ENCODE measurements around the gene TNFAIP1. TPM values are rescaled to one million over a fixed set of nuclear protein-coding genes. Genes with fewer than 3 reads are reported as not detected.
A peak's percentile ranks its signal among the peaks of the same experiment; 100 is the strongest.

The TNFAIP1 gene
- total RNA-seq, 1 donor from 2014 or later = 75.0 TPM

DNA sequence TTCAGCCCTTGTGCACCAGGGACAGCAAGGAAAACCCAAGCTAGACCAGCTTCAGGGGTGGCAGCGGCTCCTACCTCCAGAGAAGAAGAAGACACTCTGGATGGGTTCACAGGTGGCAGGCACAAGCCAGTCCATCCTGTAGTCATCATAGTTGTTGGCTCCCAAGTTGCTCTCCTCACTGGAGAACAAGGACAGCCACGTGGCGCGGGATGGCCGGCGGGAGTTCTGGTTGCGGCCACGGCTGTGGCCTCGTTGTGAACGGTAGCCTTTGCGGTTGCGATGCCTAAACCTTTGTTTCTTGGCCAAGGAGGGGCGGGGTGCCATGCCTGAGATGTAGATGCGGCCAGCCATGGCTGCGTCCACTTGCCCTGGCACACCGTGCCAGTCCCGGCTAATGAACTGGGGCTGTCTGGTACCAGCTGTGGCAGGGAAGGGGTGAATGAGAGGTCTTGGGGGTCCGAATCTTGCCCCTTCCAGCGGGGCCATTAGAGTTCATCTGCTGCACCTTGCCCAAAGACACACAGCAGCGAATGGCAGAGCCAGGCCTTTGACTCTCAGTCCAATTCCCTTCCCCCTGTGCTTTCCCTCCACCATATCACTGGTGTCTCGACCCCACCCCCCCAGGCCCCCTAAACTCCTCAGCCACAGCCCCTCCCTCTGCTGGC lies 32.2 kb downstream of the TNFAIP1 start:
- ATAC-seq (no peak), DNase-seq (ENCODE audit: low spot score) (no peak)
- intact Hi-C loops (cut with DNase I) = no loop called here

DNA sequence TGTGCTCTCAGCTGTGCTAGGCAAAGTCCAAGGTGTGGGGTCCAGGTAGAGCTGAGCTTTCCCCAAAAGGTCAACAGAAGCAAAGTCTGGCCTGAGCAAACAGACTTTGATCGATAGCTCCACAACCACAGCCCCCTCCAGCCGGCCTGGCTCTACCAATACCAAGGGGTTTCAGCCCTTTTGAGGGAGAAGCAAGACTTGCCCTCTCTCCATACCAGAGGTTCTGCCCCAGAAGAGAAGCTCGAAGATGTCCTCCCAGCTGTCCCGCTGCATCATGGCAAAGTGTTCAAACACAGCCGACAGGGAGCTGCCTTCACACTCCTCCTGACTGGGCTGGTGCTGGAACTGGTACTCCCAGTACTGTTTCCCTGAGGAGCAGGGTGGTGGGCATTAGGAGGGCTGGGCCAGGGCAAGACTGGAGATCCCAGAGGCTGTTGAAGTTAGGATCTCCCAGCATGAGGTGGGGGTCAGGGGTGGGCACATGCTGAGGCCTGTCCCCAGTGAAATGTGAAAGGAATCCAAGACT lies 32.8 kb downstream of the TNFAIP1 start:
- ATAC-seq (no peak), DNase-seq (ENCODE audit: low spot score) (no peak)
- intact Hi-C loops (cut with DNase I) = no loop called here

DNA sequence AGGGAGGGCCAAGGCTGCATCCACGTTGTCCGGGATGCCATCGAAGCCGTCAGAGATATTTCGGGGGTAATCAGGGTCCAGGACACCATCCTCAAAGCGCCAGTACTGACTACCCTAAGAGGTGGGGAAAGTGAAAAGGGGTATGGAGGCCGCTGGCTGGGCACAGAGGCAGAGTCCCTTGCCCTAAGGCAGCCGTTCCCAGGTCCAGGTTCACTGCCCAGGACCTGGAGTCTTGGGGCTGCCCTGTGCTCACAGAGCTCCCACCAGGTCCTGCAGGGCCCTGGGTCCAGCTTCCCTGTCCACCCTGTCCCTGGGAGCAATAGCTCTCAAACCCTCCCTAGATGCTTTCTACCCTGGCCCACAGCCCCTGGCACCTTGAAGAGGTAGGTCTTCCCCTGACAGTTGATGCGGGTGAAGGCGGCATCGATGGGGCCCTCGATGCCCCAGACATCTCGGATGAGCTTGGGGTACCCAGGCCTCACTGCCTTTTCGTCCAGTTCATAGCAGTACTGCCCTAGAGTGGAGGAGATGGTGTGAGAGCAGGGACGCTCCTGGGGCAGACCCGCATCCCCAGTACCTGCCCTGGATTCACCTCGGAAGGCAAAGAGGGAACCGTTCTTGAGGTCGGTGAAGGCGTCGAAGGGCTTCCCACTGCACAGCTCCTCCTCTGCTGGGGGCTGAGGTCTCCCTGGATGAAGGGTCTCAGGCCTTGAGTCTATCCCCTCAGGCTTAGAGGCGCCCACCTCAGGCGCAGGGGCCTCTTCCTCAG lies 33.5 kb downstream of the TNFAIP1 start:
- intact Hi-C loops (cut with DNase I) = no loop called here
- ATAC-seq = no peak
- DNase-seq (ENCODE audit: low spot score) = no peak

DNA sequence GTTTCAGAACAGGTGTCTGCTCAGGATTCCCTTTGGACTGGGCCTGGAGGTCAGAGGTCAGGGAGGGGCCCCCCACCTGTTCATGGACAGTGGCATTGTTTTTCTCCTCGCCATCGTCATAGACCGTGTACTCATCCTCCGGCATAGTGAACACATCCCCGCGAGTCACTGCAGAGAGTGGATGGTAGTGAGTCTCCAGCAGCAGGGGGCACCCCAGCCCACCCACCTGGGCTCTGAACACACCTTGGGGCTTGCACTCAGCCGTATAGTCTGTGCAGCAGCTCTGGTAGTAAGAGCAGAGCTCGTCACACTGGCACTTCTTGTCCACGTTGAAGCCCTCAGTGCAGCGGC lies 34.1 kb downstream of the TNFAIP1 start:
- DNase-seq (ENCODE audit: low spot score) (no peak), ATAC-seq (no peak)
- intact Hi-C loops (cut with DNase I) = no loop called here

DNA sequence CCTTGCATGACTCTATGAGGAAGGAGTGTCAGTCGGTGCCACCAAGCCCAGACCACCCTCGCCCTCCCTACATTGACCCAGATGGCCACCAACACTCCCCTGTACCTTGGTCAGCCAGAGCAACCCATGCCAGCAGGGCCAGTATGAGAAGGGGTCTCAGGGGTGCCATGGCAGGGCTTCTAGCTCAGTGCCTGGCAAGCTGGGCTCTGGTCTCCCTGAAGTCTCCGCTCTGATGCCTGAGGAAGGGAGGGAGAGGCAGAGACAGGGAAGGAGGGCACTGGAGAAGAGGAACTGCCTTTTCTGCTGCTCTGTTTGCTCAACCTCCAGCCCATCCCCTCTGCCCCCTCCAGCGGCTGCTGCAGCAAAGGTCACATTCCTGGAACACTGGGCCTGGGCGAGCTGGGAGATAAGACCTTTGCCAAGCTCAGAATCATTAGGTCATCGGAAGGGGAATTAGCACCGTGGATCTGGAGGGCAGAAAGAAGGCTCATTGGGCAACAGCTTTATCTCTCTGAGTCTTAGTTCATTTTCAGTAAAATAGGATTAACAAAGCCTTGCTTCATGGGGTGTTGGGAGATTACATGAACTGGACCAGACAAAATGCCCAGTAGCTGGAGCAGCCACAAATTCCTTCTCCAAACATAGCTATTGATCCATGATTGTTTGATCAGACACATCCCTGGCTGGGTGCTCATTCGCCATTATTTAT lies 34.6 kb downstream of the TNFAIP1 start, which contains the start of gene VTN:
Gene VTN, minus strand, starts transcription at position 273 of the 709 bp plus-strand sequence. Its CDS starts 104 bp downstream, at position 169.
- ATAC-seq (peak; percentile 20), DNase-seq (ENCODE audit: low spot score) (no peak)
- intact Hi-C loops (cut with DNase I) = no loop called here

DNA sequence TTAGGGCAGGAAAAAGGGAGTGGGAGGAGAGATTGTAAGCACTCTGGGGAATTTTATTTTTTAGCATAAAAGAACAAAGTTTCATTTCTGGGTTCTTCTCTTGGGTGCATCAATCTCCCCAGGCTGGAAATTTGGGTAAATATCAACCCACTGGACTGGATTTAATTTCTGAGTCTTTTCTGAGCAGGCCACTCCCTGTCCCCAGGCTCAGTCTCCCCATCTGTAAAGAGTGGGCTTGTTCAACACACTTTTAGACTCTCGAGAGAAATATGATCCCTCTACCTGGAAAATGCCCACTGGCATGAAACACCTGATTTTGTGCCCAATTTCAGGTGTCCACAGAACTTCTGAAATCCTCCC lies 35.2 kb downstream of the TNFAIP1 start:
- intact Hi-C loops (cut with DNase I) = no loop called here
- no peak for DNase-seq (ENCODE audit: low spot score)
- ATAC-seq = no peak

DNA sequence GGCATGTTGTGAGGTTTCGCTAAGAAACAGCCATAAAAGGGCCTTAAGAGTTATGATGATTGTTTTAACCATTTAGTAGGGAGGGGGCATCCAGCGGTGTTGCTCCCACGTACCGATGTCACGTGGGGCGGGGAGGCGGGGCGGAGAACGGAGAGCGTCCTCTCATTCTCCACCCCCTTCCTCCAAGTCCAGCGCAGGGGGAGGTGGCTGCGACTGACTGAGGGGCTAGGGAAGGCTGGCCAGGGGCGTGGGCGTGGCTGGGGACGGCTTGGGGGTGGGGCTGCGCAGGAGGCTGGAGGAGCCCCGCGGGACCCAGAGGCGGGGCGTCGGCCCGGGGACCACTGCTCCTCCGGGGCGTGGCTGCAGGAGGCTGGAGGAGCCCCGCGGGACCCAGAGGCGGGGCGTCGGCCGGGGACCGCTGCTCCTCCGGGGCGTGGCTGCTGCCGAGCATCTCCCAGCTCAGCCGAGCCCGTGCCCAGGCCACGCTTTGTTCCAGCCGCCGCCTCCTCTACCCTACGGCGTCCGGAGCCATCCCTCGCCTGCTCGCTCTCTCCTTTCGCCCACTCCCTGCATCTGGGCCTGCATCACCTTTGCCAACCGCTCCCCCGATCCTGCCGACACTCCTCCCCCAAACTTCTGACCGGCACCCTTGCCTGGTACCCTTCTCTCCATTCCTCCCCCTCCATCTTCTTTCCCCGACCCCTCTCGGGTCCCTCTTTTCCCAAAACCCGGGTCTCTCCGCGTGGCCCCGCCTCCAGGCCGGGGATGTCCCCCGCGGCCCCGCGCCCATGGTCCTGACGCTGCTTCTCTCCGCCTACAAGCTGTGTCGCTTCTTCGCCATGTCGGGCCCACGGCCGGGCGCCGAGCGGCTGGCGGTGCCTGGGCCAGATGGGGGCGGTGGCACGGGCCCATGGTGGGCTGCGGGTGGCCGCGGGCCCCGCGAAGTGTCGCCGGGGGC lies 36.0 kb downstream of the TNFAIP1 start, which contains the start of gene SARM1:
Gene SARM1, plus strand, starts transcription at position 450 of the 958 bp plus-strand sequence. Its CDS starts 339 bp downstream, at position 789.
- DNase-seq (ENCODE audit: low spot score) (peak; percentile 89), ATAC-seq (peak; percentile 89)
- intact Hi-C loops (cut with DNase I) = no loop called here

DNA sequence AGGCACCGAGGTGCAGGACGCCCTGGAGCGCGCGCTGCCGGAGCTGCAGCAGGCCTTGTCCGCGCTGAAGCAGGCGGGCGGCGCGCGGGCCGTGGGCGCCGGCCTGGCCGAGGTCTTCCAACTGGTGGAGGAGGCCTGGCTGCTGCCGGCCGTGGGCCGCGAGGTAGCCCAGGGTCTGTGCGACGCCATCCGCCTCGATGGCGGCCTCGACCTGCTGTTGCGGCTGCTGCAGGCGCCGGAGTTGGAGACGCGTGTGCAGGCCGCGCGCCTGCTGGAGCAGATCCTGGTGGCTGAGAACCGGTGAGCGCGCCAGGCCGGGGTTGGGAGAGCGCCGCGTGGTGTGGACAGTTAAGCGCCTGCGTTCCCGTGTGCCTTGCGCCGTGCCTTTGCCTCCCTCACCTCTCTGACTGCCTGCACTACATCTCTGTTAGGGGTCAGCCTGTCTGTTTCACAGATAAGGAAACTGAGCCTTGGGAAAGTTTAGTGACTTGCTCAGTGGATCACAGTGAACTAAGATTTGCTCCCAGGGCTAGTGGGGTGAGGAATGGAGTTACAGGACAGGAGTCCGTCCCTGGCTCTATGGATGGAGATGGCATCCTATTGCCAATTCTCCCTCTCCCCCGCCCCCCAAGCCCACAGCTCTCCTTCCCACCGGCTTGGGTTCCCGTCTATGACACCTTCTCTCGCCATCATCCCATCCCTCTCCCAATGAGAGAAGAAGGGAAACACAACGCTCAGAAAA lies 36.8 kb downstream of the TNFAIP1 start:
- ATAC-seq (no peak), DNase-seq (ENCODE audit: low spot score) (no peak)
- intact Hi-C loops (cut with DNase I) = no loop called here

DNA sequence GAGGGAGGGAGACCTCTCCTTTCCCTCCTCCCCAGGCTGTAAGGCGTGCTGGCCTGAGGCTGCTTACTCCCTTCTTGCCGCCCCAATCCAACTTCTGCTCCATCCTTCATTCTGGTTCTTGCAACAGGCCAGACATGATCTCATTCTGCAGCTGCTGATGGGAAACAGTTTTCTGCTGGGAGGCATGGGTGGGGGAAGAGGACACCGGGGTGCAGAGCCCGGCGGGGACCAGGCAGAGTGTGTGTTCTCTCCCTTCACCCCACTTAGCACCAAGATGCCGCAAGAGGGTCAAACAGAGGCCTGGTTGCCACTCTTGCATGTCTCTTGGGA lies 37.3 kb downstream of the TNFAIP1 start:
- intact Hi-C loops (cut with DNase I) = no loop called here
- ATAC-seq (no peak), DNase-seq (ENCODE audit: low spot score) (no peak)

DNA sequence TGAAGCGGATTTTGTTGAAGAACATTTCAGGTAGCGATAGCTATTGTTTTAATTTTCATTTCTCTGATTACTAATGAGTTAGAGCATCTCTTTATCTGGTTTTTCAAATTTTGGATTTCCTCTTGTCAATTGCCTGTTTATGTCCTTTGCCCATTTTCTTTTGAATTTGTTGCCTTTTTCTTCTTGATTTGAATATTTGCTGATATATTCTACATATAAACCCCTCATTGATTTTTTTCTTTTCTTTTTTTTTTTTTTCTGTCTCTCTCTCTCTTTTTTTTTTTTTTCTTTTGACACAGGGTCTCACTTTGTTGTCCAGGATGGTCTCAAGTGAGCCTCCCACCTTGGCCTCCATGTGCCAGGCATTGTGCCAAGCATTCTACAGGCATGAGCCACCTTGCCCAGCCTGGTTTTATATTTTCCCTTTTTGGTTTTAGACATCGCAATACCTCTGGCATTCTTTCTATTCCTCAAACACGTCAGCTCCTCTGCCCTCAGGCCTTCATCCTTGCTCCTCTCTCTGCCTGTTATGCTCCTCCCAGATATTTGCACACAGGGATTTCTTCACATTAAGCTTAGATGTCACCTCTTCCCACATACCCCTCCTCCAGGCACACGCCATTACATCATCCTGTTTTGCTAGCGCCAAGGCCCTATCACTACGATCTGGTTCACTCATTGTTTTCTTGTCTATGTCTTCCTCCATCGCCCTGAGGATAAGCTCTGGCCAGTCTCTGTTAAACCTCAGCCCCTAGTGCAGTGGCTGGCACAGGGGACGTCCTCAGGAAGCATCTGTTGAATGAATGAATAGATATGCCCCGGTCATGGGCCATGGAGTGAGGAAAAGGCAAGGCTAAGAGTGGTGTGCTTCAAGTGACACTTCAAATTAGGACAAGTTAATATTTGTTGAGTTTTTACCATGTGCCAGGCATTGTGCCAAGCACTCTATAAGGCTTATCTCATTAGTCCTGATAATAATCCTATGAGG lies 44.5 kb downstream of the TNFAIP1 start:
- ATAC-seq (no peak), DNase-seq (ENCODE audit: low spot score) (no peak)

DNA sequence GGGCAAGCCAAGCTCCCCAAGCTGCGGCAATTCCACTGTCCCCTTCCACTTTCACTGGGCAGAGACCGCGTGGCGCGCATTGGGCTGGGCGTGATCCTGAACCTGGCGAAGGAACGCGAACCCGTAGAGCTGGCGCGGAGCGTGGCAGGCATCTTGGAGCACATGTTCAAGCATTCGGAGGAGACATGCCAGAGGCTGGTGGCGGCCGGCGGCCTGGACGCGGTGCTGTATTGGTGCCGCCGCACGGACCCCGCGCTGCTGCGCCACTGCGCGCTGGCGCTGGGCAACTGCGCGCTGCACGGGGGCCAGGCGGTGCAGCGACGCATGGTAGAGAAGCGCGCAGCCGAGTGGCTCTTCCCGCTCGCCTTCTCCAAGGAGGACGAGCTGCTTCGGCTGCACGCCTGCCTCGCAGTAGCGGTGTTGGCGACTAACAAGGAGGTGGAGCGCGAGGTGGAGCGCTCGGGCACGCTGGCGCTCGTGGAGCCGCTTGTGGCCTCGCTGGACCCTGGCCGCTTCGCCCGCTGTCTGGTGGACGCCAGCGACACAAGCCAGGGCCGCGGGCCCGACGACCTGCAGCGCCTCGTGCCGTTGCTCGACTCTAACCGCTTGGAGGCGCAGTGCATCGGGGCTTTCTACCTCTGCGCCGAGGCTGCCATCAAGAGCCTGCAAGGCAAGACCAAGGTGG lies 45.7 kb downstream of the TNFAIP1 start:
- DNase-seq (ENCODE audit: low spot score) (no peak), ATAC-seq (no peak)
- intact Hi-C loops (cut with DNase I) = no loop called here

More for the DNA sequence above, 44.5 kb downstream of the TNFAIP1 start:
- intact Hi-C loops (cut with DNase I) = no loop called here

DNA sequence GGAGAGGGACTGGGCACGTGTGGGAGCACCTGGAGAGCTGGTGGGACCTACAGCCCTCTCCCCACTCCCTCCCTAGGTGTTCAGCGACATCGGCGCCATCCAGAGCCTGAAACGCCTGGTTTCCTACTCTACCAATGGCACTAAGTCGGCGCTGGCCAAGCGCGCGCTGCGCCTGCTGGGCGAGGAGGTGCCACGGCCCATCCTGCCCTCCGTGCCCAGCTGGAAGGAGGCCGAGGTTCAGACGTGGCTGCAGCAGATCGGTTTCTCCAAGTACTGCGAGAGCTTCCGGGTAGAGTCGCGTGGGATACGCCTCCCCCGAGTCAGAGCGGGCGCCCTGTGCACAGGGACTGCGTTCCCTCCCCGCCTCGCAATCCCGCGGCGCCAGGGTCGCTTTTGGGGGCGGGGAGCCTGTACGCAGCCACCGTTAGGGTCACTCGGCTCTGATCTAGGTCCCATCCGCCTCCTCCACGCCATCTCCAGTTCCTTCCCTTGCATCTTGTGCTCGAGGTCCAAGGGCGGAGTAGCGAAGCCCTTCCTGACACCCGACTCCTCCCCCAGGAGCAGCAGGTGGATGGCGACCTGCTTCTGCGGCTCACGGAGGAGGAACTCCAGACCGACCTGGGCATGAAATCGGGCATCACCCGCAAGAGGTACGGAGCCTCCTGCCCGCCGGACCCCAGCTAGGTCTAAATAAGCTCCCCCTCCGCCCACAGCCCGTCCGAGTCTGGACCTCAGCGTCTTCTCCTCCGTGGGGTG lies 48.9 kb downstream of the TNFAIP1 start:
- intact Hi-C loops (cut with DNase I) = no loop called here
- ATAC-seq (peak; percentile 79), DNase-seq (ENCODE audit: low spot score) (no peak)

DNA sequence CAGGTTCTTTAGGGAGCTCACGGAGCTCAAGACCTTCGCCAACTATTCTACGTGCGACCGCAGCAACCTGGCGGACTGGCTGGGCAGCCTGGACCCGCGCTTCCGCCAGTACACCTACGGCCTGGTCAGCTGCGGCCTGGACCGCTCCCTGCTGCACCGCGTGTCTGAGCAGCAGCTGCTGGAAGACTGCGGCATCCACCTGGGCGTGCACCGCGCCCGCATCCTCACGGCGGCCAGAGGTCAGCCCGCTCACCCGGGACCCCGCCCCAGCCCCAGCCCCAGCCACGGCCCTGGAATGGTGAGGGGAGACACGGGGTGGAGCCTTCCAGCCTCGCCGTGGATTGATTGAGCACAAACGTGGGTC lies 49.5 kb downstream of the TNFAIP1 start:
- DNase-seq (ENCODE audit: low spot score) (no peak), ATAC-seq (no peak)
- intact Hi-C loops (cut with DNase I) = no loop called here

DNA sequence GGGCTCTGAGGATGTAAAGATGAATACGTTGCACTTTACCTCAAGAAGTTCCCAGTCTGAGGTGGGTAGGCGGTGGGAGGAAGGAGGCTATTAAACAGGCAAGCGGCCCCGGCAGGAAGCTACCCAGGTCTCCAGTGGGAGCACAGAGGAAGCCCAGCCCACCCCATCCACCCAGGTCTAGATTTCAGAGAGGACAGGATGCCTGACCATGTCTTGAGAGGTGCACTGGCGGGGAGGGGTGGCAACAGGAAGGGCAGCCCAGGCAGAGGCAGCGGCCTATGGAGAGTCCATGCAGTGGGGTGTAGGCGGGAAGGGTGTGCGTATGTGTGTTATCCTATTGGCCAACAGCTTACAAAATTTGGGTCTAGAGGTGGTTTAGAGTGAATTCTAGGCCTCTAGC lies 49.8 kb downstream of the TNFAIP1 start:
- intact Hi-C loops (cut with DNase I) = no loop called here
- DNase-seq (ENCODE audit: low spot score) = no peak
- no peak for ATAC-seq

DNA sequence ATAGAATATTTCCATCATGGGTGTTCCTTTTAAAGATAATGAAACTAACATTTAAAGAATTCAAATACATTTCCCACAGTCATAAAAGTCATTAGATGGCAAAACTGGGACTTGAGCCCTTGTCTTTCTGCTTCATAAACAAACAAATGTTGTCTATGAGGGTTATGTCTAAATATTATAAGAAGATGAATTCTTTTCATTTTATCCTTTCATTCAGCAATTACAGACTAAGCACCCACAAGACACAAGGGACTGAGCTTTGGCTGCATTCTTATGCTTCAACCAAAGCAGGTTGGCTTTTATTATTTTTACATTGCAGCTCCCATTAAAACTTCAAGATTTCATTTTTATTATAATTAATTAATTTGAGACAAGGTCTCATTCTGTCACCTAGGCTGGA lies 50.8 kb downstream of the TNFAIP1 start:
- ATAC-seq = no peak
- no peak for DNase-seq (ENCODE audit: low spot score)
- intact Hi-C loops (cut with DNase I) = no loop called here

DNA sequence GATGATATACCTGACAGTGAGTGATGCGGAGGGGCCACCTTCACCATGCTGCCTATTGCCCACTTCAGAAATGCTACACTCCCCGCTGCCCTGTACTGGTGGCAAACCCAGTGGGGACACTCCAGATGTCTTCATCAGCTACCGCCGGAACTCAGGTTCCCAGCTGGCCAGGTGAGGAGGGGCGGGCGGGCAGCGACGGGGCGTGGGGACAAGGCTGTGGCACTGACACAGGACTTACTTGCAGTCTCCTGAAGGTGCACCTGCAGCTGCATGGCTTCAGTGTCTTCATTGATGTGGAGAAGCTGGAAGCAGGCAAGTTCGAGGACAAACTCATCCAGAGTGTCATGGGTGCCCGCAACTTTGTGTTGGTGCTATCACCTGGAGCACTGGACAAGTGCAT lies 52.5 kb downstream of the TNFAIP1 start:
- ATAC-seq = no peak
- no peak for DNase-seq (ENCODE audit: low spot score)
- intact Hi-C loops (cut with DNase I) = no loop called here

Data from sciatic nerve (tissue), 2 donors.